SKM-1 treated with dmso at 0.1 percent for 144 hours (cell line): ENCODE results near the gene SLC18A3.

Source experiments
- DNase-seq: peaks from one replicate; lab custom pipeline; 2025; ENCODE audit not compliant: unreplicated experiment; lab: John Stamatoyannopoulos, UW

SLC18A3 gene

GRCh38 chr10:49649936-49650723, 40.0 kb downstream of the SLC18A3 start:
- DNase-seq: no peak

GRCh38 chr10:49650724-49651034, 40.6 kb downstream of the SLC18A3 start:
- DNase-seq: no peak

GRCh38 chr10:49651039-49651835, 41.1 kb downstream of the SLC18A3 start:
- no peak for DNase-seq

GRCh38 chr10:49651917-49652316, 41.8 kb downstream of the SLC18A3 start:
- no peak for DNase-seq

- no peak for DNase-seq
Measured at GRCh38 chr10:49652421-49653272, 42.5 kb downstream of the SLC18A3 start.

GRCh38 chr10:49653273-49653929, 43.3 kb downstream of the SLC18A3 start:
- DNase-seq: no peak

GRCh38 chr10:49654036-49654693, 44.1 kb downstream of the SLC18A3 start:
- no peak for DNase-seq

- DNase-seq: no peak
Measured at GRCh38 chr10:49655099-49655498, 45.0 kb downstream of the SLC18A3 start.

GRCh38 chr10:49656845-49657493, 46.9 kb downstream of the SLC18A3 start:
- no peak for DNase-seq

GRCh38 chr10:49657606-49658005, 47.5 kb downstream of the SLC18A3 start:
- no peak for DNase-seq

- no peak for DNase-seq
Measured at GRCh38 chr10:49661140-49661856, 51.2 kb downstream of the SLC18A3 start.
